Transverse colon (tissue), 4 donors: ENCODE measurements around the gene GNAS.

Source experiments
- CTCF ChIP-seq, 5 experiments: fragments of 200-600 bp in 3 of 5; fragments of 450-650 bp in 2 of 5; sonication (generic) in 3 of 5; IDR thresholded peaks; 1 replicate in 2 of 5; 2 replicates in 3 of 5; pipeline ENCODE4 v1.5.1; 2016 to 2017; ENCODE audit warnings: antibody characterized with exemption in 5 of 5, inconsistent platforms in 3 of 5, mild to moderate bottlenecking in 2 of 5, moderate library complexity in 1 of 5
- EP300 ChIP-seq: sonication (generic); formaldehyde crosslinking; IDR thresholded peaks from one replicate; pipeline ENCODE4 v1.6.1; 2017; ENCODE audit warnings: antibody characterized with exemption, low read depth
- POLR2A ChIP-seq: fragments of 450-650 bp; IDR thresholded peaks from one replicate; pipeline ENCODE4 v1.6.1; 2016; ENCODE audit warnings: antibody characterized with exemption, mild to moderate bottlenecking, moderate library complexity
- POLR2AphosphoS5 ChIP-seq, 3 donors: sonication (generic); formaldehyde crosslinking; IDR thresholded peaks; one replicate each; pipeline ENCODE4 v1.6.1; 2016; ENCODE audit warnings: antibody characterized with exemption in 3 of 3

GRCh38 chr20:58908941-58909340 is 56.4 kb downstream of the GNAS start:
- no peak for TF ChIP-seq CTCF (IDR thresholded peaks at IDR 0.05)
- no peak for TF ChIP-seq EP300
- TF ChIP-seq POLR2A = no peak
- TF ChIP-seq POLR2AphosphoS5 (IDR thresholded peaks at IDR 0.05) = no peak
